HepG2 (cell line): ENCODE measurements around the gene UBAC1. TPM values are rescaled to one million over a fixed set of nuclear protein-coding genes. Genes with fewer than 3 reads are reported as not detected.
A peak's percentile ranks its signal among the peaks of the same experiment; 100 is the strongest.

Experiments
- ARID4A ChIP-seq: sonication (generic); formaldehyde crosslinking; IDR thresholded peaks from 2 replicates; pipeline ENCODE4 v1.5.0; 2020; ENCODE audit warnings: mild to moderate bottlenecking, missing genetic modification reagents, borderline replicate concordance
- KMT2B ChIP-seq: IDR thresholded peaks from 2 replicates; pipeline ENCODE4 v1.6.1; 2016; ENCODE audit warnings: missing genetic modification reagents, missing compliant biosample characterization
- MEIS2 ChIP-seq: sonication (generic); formaldehyde crosslinking; IDR thresholded peaks from 2 replicates; pipeline ENCODE4 v1.9.0; 2021; ENCODE audit warnings: mild to moderate bottlenecking, missing genetic modification reagents
- PAXIP1 ChIP-seq: sonication (generic); formaldehyde crosslinking; conservative IDR thresholded peaks from 2 replicates; pipeline ENCODE4 v1.4.0; 2020; ENCODE audit warnings: mild to moderate bottlenecking, missing genetic modification reagents, moderate library complexity
- ZFY ChIP-seq: sonication (generic); formaldehyde crosslinking; IDR thresholded peaks from 2 replicates; pipeline ENCODE4 v1.4.0; 2020; ENCODE audit warnings: missing genetic modification reagents
- ZNF639 ChIP-seq: conservative IDR thresholded peaks from 2 replicates; pipeline ENCODE4 v1.6.1; 2018; ENCODE audit warnings: missing genetic modification reagents
- ZNF703 ChIP-seq: sonication (generic); formaldehyde crosslinking; IDR thresholded peaks from 2 replicates; pipeline ENCODE4 v1.5.1; 2020; ENCODE audit warnings: missing genetic modification reagents, mild to moderate bottlenecking, moderate library complexity, borderline replicate concordance
- ZNF747 ChIP-seq: sonication (generic); formaldehyde crosslinking; IDR thresholded peaks from 2 replicates; pipeline ENCODE4 v1.8.1; 2023; ENCODE audit warnings: missing genetic modification reagents, mild to moderate bottlenecking, borderline replicate concordance
- polyA plus RNA-seq, 8 experiments: library from polyadenylated mRNA; depleted of rRNA in 3 of 8; stranded (reverse) in 7 of 8; unstranded in 1 of 8; fragments of >200 nt; fragmentation: Illumina TruSeq in 4 of 8; extraction: Trizol in 4 of 8; gene quantifications; 2 replicates each; pipeline versions ENCODE4 v1.2.1 to v1.2.3, GENCODE V29; 2011 to 2016; ENCODE audit warnings: low read depth in 4 of 8, missing spikeins in 1 of 8, mixed read lengths in 1 of 8; ENCODE audit not compliant: insufficient read depth in 1 of 8
- total RNA-seq, 5 experiments: library from RNA; depleted of rRNA; stranded (reverse); fragments of >200 nt; fragmentation: Illumina TruSeq; extraction: Trizol; gene quantifications; 2 replicates each; pipeline ENCODE4 v1.2.3, GENCODE V29; 2016; ENCODE audit warnings: low read depth in 1 of 5
- TF ChIP-seq, protein P1 (sequence below): sonication (generic); formaldehyde crosslinking; IDR thresholded peaks from 2 replicates; pipeline ENCODE4 v1.4.0; 2020; ENCODE audit warnings: missing genetic modification reagents
- TF ChIP-seq, protein P2 (sequence below): sonication (generic); formaldehyde crosslinking; IDR thresholded peaks from 2 replicates; pipeline ENCODE4 v1.5.1; 2020; ENCODE audit warnings: mild to moderate bottlenecking, missing genetic modification reagents, moderate library complexity

Gene UBAC1
- total and polyA plus RNA-seq, 2 of the 13 experiments (the other 11 are each of a cell fraction or from before 2014, with no cell fraction given): 32.2 to 34.1 TPM

- TF ChIP-seq ZNF639 (CRISPR knock-in tag): peak; percentile 27
- TF ChIP-seq ZNF703 (CRISPR knock-in tag): no peak
- TF ChIP-seq, protein P1, sequence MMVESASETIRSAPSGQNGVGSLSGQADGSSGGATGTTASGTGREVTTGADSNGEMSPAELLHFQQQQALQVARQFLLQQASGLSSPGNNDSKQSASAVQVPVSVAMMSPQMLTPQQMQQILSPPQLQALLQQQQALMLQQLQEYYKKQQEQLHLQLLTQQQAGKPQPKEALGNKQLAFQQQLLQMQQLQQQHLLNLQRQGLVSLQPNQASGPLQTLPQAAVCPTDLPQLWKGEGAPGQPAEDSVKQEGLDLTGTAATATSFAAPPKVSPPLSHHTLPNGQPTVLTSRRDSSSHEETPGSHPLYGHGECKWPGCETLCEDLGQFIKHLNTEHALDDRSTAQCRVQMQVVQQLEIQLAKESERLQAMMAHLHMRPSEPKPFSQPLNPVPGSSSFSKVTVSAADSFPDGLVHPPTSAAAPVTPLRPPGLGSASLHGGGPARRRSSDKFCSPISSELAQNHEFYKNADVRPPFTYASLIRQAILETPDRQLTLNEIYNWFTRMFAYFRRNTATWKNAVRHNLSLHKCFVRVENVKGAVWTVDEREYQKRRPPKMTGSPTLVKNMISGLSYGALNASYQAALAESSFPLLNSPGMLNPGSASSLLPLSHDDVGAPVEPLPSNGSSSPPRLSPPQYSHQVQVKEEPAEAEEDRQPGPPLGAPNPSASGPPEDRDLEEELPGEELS (CRISPR knock-in tag): no peak
- peak; percentile 87; the same call in 1 of the 2 replicates for TF ChIP-seq ARID4A (CRISPR knock-in tag)
- 0 out of 2 replicates have a peak, but pooled peaks have one; percentile 19 for TF ChIP-seq ZNF747
- TF ChIP-seq MEIS2 (CRISPR knock-in tag): peak; percentile 33; the same call in 1 of the 2 replicates
- TF ChIP-seq, protein P2, sequence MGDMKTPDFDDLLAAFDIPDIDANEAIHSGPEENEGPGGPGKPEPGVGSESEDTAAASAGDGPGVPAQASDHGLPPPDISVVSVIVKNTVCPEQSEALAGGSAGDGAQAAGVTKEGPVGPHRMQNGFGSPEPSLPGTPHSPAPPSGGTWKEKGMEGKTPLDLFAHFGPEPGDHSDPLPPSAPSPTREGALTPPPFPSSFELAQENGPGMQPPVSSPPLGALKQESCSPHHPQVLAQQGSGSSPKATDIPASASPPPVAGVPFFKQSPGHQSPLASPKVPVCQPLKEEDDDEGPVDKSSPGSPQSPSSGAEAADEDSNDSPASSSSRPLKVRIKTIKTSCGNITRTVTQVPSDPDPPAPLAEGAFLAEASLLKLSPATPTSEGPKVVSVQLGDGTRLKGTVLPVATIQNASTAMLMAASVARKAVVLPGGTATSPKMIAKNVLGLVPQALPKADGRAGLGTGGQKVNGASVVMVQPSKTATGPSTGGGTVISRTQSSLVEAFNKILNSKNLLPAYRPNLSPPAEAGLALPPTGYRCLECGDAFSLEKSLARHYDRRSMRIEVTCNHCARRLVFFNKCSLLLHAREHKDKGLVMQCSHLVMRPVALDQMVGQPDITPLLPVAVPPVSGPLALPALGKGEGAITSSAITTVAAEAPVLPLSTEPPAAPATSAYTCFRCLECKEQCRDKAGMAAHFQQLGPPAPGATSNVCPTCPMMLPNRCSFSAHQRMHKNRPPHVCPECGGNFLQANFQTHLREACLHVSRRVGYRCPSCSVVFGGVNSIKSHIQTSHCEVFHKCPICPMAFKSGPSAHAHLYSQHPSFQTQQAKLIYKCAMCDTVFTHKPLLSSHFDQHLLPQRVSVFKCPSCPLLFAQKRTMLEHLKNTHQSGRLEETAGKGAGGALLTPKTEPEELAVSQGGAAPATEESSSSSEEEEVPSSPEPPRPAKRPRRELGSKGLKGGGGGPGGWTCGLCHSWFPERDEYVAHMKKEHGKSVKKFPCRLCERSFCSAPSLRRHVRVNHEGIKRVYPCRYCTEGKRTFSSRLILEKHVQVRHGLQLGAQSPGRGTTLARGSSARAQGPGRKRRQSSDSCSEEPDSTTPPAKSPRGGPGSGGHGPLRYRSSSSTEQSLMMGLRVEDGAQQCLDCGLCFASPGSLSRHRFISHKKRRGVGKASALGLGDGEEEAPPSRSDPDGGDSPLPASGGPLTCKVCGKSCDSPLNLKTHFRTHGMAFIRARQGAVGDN (CRISPR knock-in tag): peak; percentile 86
- TF ChIP-seq KMT2B (CRISPR knock-in tag): peak; percentile 49; the same call in 1 of the 2 replicates
- TF ChIP-seq ZFY (CRISPR knock-in tag): peak; percentile 88
- TF ChIP-seq PAXIP1 (CRISPR knock-in tag): 0 out of 2 replicates have a peak, but pooled peaks have one; percentile 16
These were observed 53.6 kb downstream of the UBAC1 start, which contains the start of gene CAMSAP1 (continued) for GRCh38 chr9:135907431-135908092.
